H1 (cell line): ENCODE measurements around the gene ACKR2. TPM values are rescaled to one million over a fixed set of nuclear protein-coding genes. Genes with fewer than 3 reads are reported as not detected.

Source experiments
- CTCF ChIA-PET: fragments of 300-600 bp; sonication (Branson Sonifier 250); formaldehyde crosslinking; loops from one replicate; lab custom pipeline; 2021; ENCODE audit not compliant: partially characterized antibody; lab: Charles Lee
- POLR2A ChIA-PET: fragments of 300-600 bp; sonication (Branson Sonifier 250); formaldehyde crosslinking; loops from one replicate; lab custom pipeline; 2021; ENCODE audit warnings: inconsistent platforms; ENCODE audit not compliant: partially characterized antibody; lab: Charles Lee
- DNase-seq, 2 experiments: peaks; one replicate each; pipeline versions ENCODE4 v3.0.0 to v3.0.0-alpha.2; 2010 to 2022; ENCODE audit warnings: low spot score in 2 of 2, low read depth in 1 of 2, mixed read lengths in 1 of 2
- FAIRE-seq: peaks from 2 replicates; lab custom pipeline; 2011; peaks lifted over from hg19 to GRCh38; lab: Jason Lieb, UNC
- H2AFZ ChIP-seq: 2 replicates; pipeline ENCODE4 v1.8.1; 2012; ENCODE audit warnings: low read length, inconsistent platforms
- H2AK5ac ChIP-seq: 2 replicates; pipeline ENCODE4 v1.6.1; 2013; ENCODE audit warnings: low read depth, low read length
- H2BK120ac ChIP-seq: replicated peaks from 2 replicates; pipeline ENCODE3; 2013; ENCODE audit warnings: low read depth, low read length, inconsistent platforms
- H2BK12ac ChIP-seq: 2 replicates; pipeline ENCODE4 v1.6.1; 2013; ENCODE audit warnings: low read depth, low read length
- H2BK15ac ChIP-seq: 2 replicates; pipeline ENCODE4 v1.6.1; 2013; ENCODE audit warnings: low read length
- H2BK20ac ChIP-seq: 2 replicates; pipeline ENCODE4 v1.6.1; 2013; ENCODE audit warnings: low read length
- H2BK5ac ChIP-seq: 2 replicates; pipeline ENCODE4 v1.6.1; 2013; ENCODE audit warnings: low read depth, low read length
- H3K14ac ChIP-seq: 2 replicates; pipeline ENCODE4 v1.6.1; 2013; ENCODE audit warnings: inconsistent platforms; ENCODE audit not compliant: insufficient read length
- H3K18ac ChIP-seq: 2 replicates; pipeline ENCODE4 v1.6.1; 2013; ENCODE audit warnings: low read length; ENCODE audit errors: extremely low read depth
- H3K23ac ChIP-seq: 2 replicates; pipeline ENCODE4 v1.6.1; 2013; ENCODE audit warnings: inconsistent platforms; ENCODE audit not compliant: insufficient read length
- H3K23me2 ChIP-seq: 2 replicates; pipeline ENCODE4 v1.6.1; 2013; ENCODE audit warnings: low read depth, low read length
- H3K27ac ChIP-seq: 2 replicates; pipeline ENCODE4 v1.6.1; 2011; ENCODE audit warnings: low read depth, low read length, inconsistent platforms
- H3K27me3 ChIP-seq, 4 experiments: replicated peaks in 1 of 4; 1 replicate in 1 of 4; 2 replicates in 3 of 4; pipeline versions ENCODE4 v1.6.1 to v1.8.1; 2011 to 2013; ENCODE audit warnings: low read length in 3 of 4, mild to moderate bottlenecking in 3 of 4, inconsistent platforms in 2 of 4, mixed read lengths in 2 of 4, moderate library complexity in 1 of 4; ENCODE audit not compliant: control insufficient read depth in 3 of 4, insufficient read depth in 3 of 4; ENCODE audit errors: extremely low read depth in 1 of 4
- H3K36me3 ChIP-seq, 4 experiments: 2 replicates each; pipeline versions ENCODE4 v1.6.1 to v1.8.1; 2011 to 2013; ENCODE audit warnings: mild to moderate bottlenecking in 4 of 4, low read length in 3 of 4, moderate library complexity in 2 of 4, control low read depth in 1 of 4, inconsistent platforms in 1 of 4; ENCODE audit not compliant: insufficient read depth in 4 of 4, control insufficient read depth in 2 of 4
- H3K4ac ChIP-seq: replicated peaks from 2 replicates; pipeline ENCODE3; 2013; ENCODE audit warnings: low read length, low read depth, mixed read lengths, inconsistent platforms; ENCODE audit not compliant: insufficient read length
- H3K4me1 ChIP-seq, 4 experiments: replicated peaks in 1 of 4; 1 replicate in 1 of 4; 2 replicates in 3 of 4; pipeline versions ENCODE4 v1.6.1 to v1.8.1; 2011 to 2013; ENCODE audit warnings: low read length in 3 of 4, inconsistent platforms in 2 of 4, mixed read lengths in 1 of 4; ENCODE audit not compliant: insufficient read depth in 4 of 4, control insufficient read depth in 3 of 4
- H3K4me2 ChIP-seq, 2 experiments: 2 replicates each; pipeline versions ENCODE4 v1.6.1 to v1.8.1; 2011 to 2013; ENCODE audit warnings: low read depth in 2 of 2, low read length in 2 of 2, control low read depth in 1 of 2, inconsistent platforms in 1 of 2, mild to moderate bottlenecking in 1 of 2; ENCODE audit not compliant: insufficient read depth in 1 of 2
- H3K4me3 ChIP-seq, 4 experiments: fragments of 200-600, 300-600 bp in 1 of 4; sonication (generic), shearing (Covaris generic), sonication (Bioruptor Twin) in 1 of 4; 2 replicates each; pipeline versions ENCODE4 v1.5.1 to v1.8.1; 2011 to 2016; ENCODE audit warnings: low read length in 4 of 4, low read depth in 3 of 4, control low read depth in 2 of 4, inconsistent platforms in 2 of 4, mild to moderate bottlenecking in 2 of 4, mixed read lengths in 1 of 4, moderate library complexity in 1 of 4; ENCODE audit not compliant: insufficient read depth in 2 of 4; ENCODE audit errors: extremely low read depth in 1 of 4
- H3K56ac ChIP-seq: replicated peaks from 2 replicates; pipeline ENCODE3; 2013; ENCODE audit warnings: low read depth, mild to moderate bottlenecking, mixed read lengths, low read length, inconsistent platforms; ENCODE audit not compliant: insufficient read length
- H3K79me1 ChIP-seq: 2 replicates; pipeline ENCODE4 v1.6.1; 2013; ENCODE audit warnings: low read depth, low read length, control low read depth
- H3K79me2 ChIP-seq, 2 experiments: 2 replicates each; pipeline versions ENCODE4 v1.6.1 to v1.8.1; 2012 to 2013; ENCODE audit warnings: low read length in 2 of 2, mild to moderate bottlenecking in 2 of 2, inconsistent platforms in 1 of 2; ENCODE audit not compliant: insufficient read depth in 2 of 2, control insufficient read depth in 1 of 2
- H3K9ac ChIP-seq, 4 experiments: replicated peaks in 1 of 4; 1 replicate in 1 of 4; 2 replicates in 3 of 4; pipeline versions ENCODE4 v1.6.1 to v1.8.1; 2011 to 2013; ENCODE audit warnings: low read depth in 3 of 4, low read length in 3 of 4, control low read depth in 2 of 4, mild to moderate bottlenecking in 2 of 4, moderate library complexity in 2 of 4, inconsistent platforms in 1 of 4; ENCODE audit errors: extremely low read depth in 1 of 4
- H3K9me3 ChIP-seq, 2 experiments: 2 replicates each; pipeline versions ENCODE4 v1.6.1 to v1.8.1; 2012 to 2013; ENCODE audit warnings: mild to moderate bottlenecking in 2 of 2, moderate library complexity in 2 of 2, control low read depth in 1 of 2, inconsistent platforms in 1 of 2, low read depth in 1 of 2, low read length in 1 of 2, mixed read lengths in 1 of 2; ENCODE audit not compliant: insufficient read depth in 2 of 2
- H4K20me1 ChIP-seq, 2 experiments: replicated peaks in 1 of 2; 2 replicates each; pipeline versions ENCODE3 to v1.8.1; 2011 to 2013; ENCODE audit warnings: inconsistent platforms in 2 of 2, low read length in 2 of 2, mild to moderate bottlenecking in 1 of 2; ENCODE audit not compliant: insufficient read depth in 2 of 2, control insufficient read depth in 1 of 2
- H4K5ac ChIP-seq: 2 replicates; pipeline ENCODE4 v1.6.1; 2013; ENCODE audit warnings: low read length, low read depth, mixed read lengths, inconsistent platforms; ENCODE audit not compliant: insufficient read length
- H4K8ac ChIP-seq: 2 replicates; pipeline ENCODE4 v1.8.0; 2013; ENCODE audit warnings: mild to moderate bottlenecking, moderate library complexity, low read length, inconsistent platforms; ENCODE audit not compliant: insufficient read depth; ENCODE audit errors: extremely low read depth
- H4K91ac ChIP-seq: replicated peaks from 2 replicates; pipeline ENCODE3; 2013; ENCODE audit warnings: low read length, mixed read lengths, inconsistent platforms; ENCODE audit not compliant: insufficient read length
- TBP ChIP-seq: IDR thresholded peaks from 2 replicates; pipeline ENCODE4 v1.6.1; 2011; ENCODE audit warnings: low read depth, low read length, improper control_type of control experiment
- YY1 ChIP-seq: IDR thresholded peaks from 2 replicates; pipeline ENCODE4 v1.6.1; 2011; ENCODE audit warnings: low read depth, mild to moderate bottlenecking, low read length
- WGBS, 2 experiments: shearing (Covaris generic) in 1 of 2; methylation state at CpG; one replicate each; pipeline versions ENCODE4 v1.1.6 to v1.1.7; 2013 to 2015; ENCODE audit warnings: low lambda C conversion rate in 2 of 2, mixed read lengths in 2 of 2, inconsistent platforms in 1 of 2, low coverage in 1 of 2, missing lambda C conversion rate in 1 of 2; ENCODE audit not compliant: insufficient replicate concordance in 2 of 2, insufficient coverage in 1 of 2, insufficient read length in 1 of 2; ENCODE audit errors: extremely low coverage in 1 of 2, missing lambda C conversion rate in 1 of 2; 5-methylcytosine and 5-hydroxymethylcytosine counted together
- polyA plus RNA-seq, 7 experiments: library from polyadenylated mRNA; depleted of rRNA in 3 of 7; stranded (reverse) in 5 of 7; unstranded in 2 of 7; fragments of >200 nt in 5 of 7; fragments of 200-250 nt in 2 of 7; gene quantifications; 1 replicate in 5 of 7; 2 replicates in 1 of 7; 4 replicates in 1 of 7; pipeline versions ENCODE4 v1.2.1 to v1.2.3, GENCODE V29; 2011 to 2013; ENCODE audit warnings: missing spikeins in 2 of 7, mixed read lengths in 2 of 7
- total RNA-seq: library from RNA; stranded (reverse); fragmentation: NEBNext Ultra II Directional; extraction: Animal tissue kit (Norgen Biotek cat#: 25700); gene quantifications from 2 replicates; pipeline ENCODE4 v1.2.1, GENCODE V29; 2021

Gene ACKR2
- total and polyA plus RNA-seq, 2 of the 8 experiments (the other 6 are each of a cell fraction or from before 2014, with no cell fraction given), result 0.09 to 0.12 TPM

- no peak overlapping the region for H3K23ac ChIP-seq
- H2BK15ac ChIP-seq, result no peak overlapping the region
- no peaks in the 10 kb centered on the region for H3K4me1 ChIP-seq
- no peak overlapping the region for H3K56ac ChIP-seq
- H2BK12ac ChIP-seq, result no peak overlapping the region
- no peak overlapping the region for H4K8ac ChIP-seq
- H3K14ac ChIP-seq, result no peak overlapping the region
- H2BK120ac ChIP-seq, result no peak overlapping the region
- ChIA-PET POLR2A (no interaction called here), CTCF (interaction anchor here (1.4 kb wide), 1 partner anchor 9 kb away, joined by 3 read pairs; no protein-coding TSS in a partner anchor)
- H2BK20ac ChIP-seq, result no peak overlapping the region
- FAIRE-seq (no peak), DNase-seq (no peak)
- H3K9ac ChIP-seq, result no peak overlapping the region
- no peak overlapping the region for H2AK5ac ChIP-seq
- H3K27me3 ChIP-seq, result no peaks in the 10 kb centered on the region; a peak in 1 of 7 replicates
- no peaks in the 10 kb centered on the region for H3K79me1 ChIP-seq
- H3K79me2 ChIP-seq, result no peaks in the 10 kb centered on the region
- H2AFZ ChIP-seq, result no peak overlapping the region
- H3K18ac ChIP-seq, result no peak overlapping the region
- no peak overlapping the region for H3K27ac ChIP-seq
- H3K36me3 ChIP-seq, result no peaks in the 10 kb centered on the region
- no peak overlapping the region for H4K5ac ChIP-seq
- H3K4ac ChIP-seq, result no peak overlapping the region
- no peak for TF ChIP-seq TBP
- 0 out of 2 replicates have a peak, but pooled peaks have one; percentile 42 for TF ChIP-seq YY1
- no peaks in the 10 kb centered on the region for H4K20me1 ChIP-seq
- H4K91ac ChIP-seq, result no peak overlapping the region
- no peak overlapping the region for H3K4me3 ChIP-seq
- no peak overlapping the region for H3K4me2 ChIP-seq
- WGBS, 2 experiments, result 94% methylated on average over 15 of the region's 15 CpGs; no CpG with 5 or more reads in 1 of the 2 experiments
- no peaks in the 10 kb centered on the region for H3K9me3 ChIP-seq
- H2BK5ac ChIP-seq, result no peak overlapping the region
- H3K23me2 ChIP-seq, result no peaks in the 10 kb centered on the region
Measured at GRCh38 chr3:42864321-42864950, 55.2 kb downstream of the ACKR2 start.
